ENCODE data around the gene IGF2BP3.

The IGF2BP3 gene

GRCh38 chr7:23430893-23431259 lies 39.4 kb downstream of the IGF2BP3 start:
- Histone ChIP-seq H3K36me3 (ENCODE audit: control insufficient read depth, insufficient read depth, low read length) (no peaks in the 10 kb centered on the region), H3K27me3 (replicated peaks; ENCODE audit: control insufficient read depth, insufficient read depth, low read length) (no peaks in the 10 kb centered on the region), H3K4me3 (replicated peaks; ENCODE audit: low read depth, low read length) (no peak overlapping the region)
- DNase-seq (ENCODE audit: extremely low read depth, insufficient read length), result no peak
- TF ChIP-seq CTCF (IDR thresholded peaks at IDR 0.05; ENCODE audit: insufficient read depth, low read length, poor library complexity, severe bottlenecking), result no peak

GRCh38 chr7:23426876-23427275 lies 43.4 kb downstream of the IGF2BP3 start:
- DNase-seq (ENCODE audit: extremely low read depth, insufficient read length), result no peak
- Histone ChIP-seq H3K36me3 (ENCODE audit: control insufficient read depth, insufficient read depth, low read length) (no peaks in the 10 kb centered on the region), H3K4me3 (replicated peaks; ENCODE audit: low read depth, low read length) (no peak overlapping the region), H3K27me3 (replicated peaks; ENCODE audit: control insufficient read depth, insufficient read depth, low read length) (no peaks in the 10 kb centered on the region)
- no peak for TF ChIP-seq CTCF (IDR thresholded peaks at IDR 0.05; ENCODE audit: insufficient read depth, low read length, poor library complexity, severe bottlenecking)

GRCh38 chr7:23422909-23423308 lies 47.4 kb downstream of the IGF2BP3 start:
- Histone ChIP-seq H3K4me3 (replicated peaks; ENCODE audit: low read depth, low read length) (no peak overlapping the region), H3K36me3 (ENCODE audit: control insufficient read depth, insufficient read depth, low read length) (no peaks in the 10 kb centered on the region), H3K27me3 (replicated peaks; ENCODE audit: control insufficient read depth, insufficient read depth, low read length) (no peaks in the 10 kb centered on the region)
- TF ChIP-seq CTCF (IDR thresholded peaks at IDR 0.05; ENCODE audit: insufficient read depth, low read length, poor library complexity, severe bottlenecking), result no peak
- no peak for DNase-seq (ENCODE audit: extremely low read depth, insufficient read length)

- DNase-seq (ENCODE audit: extremely low read depth, insufficient read length), result no peak
- H3K36me3 ChIP-seq (ENCODE audit: control insufficient read depth, insufficient read depth, low read length), result no peaks in the 10 kb centered on the region
- H3K27me3 ChIP-seq (replicated peaks; ENCODE audit: control insufficient read depth, insufficient read depth, low read length), result no peaks in the 10 kb centered on the region
- no peak overlapping the region for H3K4me3 ChIP-seq (replicated peaks; ENCODE audit: low read depth, low read length)
- no peak for TF ChIP-seq CTCF (IDR thresholded peaks at IDR 0.05; ENCODE audit: insufficient read depth, low read length, poor library complexity, severe bottlenecking)
Observed at GRCh38 chr7:23422384-23422783, 47.9 kb downstream of the IGF2BP3 start.

- Histone ChIP-seq H3K36me3 (ENCODE audit: control insufficient read depth, insufficient read depth, low read length) (peaks cover 8% of the 10 kb centered on the region), H3K4me3 (replicated peaks; ENCODE audit: low read depth, low read length) (no peak overlapping the region), H3K27me3 (replicated peaks; ENCODE audit: control insufficient read depth, insufficient read depth, low read length) (no peaks in the 10 kb centered on the region)
- no peak for TF ChIP-seq CTCF (IDR thresholded peaks at IDR 0.05; ENCODE audit: insufficient read depth, low read length, poor library complexity, severe bottlenecking)
- no peak for DNase-seq (ENCODE audit: extremely low read depth, insufficient read length)
Observed at GRCh38 chr7:23419845-23420244, 50.4 kb downstream of the IGF2BP3 start.

GRCh38 chr7:23419160-23419559 lies 51.1 kb downstream of the IGF2BP3 start:
- no peak for TF ChIP-seq CTCF (IDR thresholded peaks at IDR 0.05; ENCODE audit: insufficient read depth, low read length, poor library complexity, severe bottlenecking)
- no peak for DNase-seq (ENCODE audit: extremely low read depth, insufficient read length)
- Histone ChIP-seq H3K36me3 (ENCODE audit: control insufficient read depth, insufficient read depth, low read length) (peaks cover 13% of the 10 kb centered on the region), H3K4me3 (replicated peaks; ENCODE audit: low read depth, low read length) (no peak overlapping the region), H3K27me3 (replicated peaks; ENCODE audit: control insufficient read depth, insufficient read depth, low read length) (no peaks in the 10 kb centered on the region)

All from GM06990 (cell line).